NCI-H1694 (cell line): Measurements from ENCODE around the gene SPRYD3.
A peak's percentile ranks its signal among the peaks of the same experiment; 100 is the strongest.
"Not testable (repeated sequence)": the region's sequence is repeated elsewhere in the genome, so short reads cannot be mapped to it uniquely, and the experiment has no call there.

ENCODE experiments used
- DNase-seq: peaks from one replicate; lab custom pipeline; 2025; lab: John Stamatoyannopoulos, UW

The SPRYD3 gene

DNA sequence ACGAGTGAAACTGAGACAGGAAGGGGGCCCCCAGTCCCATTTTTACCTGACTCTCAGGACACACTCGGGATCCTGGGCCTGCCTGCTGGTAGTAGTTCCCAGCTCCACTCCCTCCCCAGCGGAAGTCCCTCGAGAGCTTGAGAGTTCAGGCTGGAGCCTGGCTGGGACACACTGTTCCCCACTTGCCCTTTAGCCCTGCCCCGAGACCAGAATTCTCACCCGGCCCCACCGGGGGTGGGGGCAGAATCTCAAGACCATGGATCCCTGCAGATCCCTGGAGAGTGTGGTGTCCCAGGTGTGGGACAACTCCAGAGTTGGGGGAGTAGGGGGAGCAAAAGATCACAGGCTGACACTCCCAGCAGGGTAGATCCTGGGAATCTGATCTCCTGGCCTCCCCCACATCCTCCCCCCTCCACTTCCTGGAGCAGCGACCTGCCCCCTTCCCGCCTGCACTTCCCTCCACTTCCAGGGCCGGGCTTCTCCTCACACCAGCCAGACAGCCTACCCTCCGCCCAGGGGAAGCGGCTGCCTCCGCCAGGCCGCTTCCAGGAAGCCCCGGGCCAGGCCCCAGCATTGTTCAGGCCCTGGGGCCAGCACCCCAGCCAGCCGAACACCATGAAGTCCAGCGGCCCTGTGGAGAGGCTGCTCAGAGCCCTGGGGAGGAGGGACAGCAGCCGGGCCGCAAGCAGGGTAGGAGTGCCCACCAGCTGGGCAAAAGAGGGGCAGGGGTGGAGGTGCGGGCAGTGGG is 29.4 kb downstream of the SPRYD3 start, which contains the start of gene TNS2:
Gene TNS2, plus strand, starts transcription at position 495 of the 748 bp plus-strand sequence. Its CDS starts 121 bp downstream, at position 616.
- no peak for DNase-seq

DNA sequence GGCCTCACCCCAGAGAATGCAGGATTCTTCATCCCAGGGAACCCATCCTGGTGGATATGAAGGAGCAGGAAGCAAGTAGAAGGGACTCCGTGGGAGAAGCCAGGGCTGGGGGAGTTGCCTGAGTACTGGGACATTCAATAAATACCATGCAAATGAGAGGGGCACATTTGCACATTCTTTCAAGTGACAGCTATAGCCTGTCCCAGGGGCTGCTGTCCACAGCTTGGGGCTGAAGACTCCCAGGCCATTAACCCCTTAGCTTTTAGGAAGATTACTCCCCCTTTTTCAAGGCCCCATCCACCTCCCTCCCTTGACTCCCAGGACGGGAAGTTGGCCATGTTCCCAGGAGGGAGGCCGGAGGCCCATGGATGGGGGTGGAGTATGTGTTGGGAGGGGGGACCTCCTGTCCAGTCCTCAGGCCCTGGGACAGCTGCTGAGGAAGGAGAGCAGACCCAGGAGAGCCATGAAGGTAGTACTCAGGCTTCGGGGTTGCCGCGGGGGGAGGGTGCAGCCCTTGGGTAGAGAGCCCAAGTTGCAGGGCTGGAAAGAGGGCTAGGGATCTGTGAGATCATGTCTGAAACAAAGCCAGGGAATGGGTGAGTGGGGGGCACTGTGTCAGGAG is 30.3 kb downstream of the SPRYD3 start:
- DNase-seq: no peak

DNA sequence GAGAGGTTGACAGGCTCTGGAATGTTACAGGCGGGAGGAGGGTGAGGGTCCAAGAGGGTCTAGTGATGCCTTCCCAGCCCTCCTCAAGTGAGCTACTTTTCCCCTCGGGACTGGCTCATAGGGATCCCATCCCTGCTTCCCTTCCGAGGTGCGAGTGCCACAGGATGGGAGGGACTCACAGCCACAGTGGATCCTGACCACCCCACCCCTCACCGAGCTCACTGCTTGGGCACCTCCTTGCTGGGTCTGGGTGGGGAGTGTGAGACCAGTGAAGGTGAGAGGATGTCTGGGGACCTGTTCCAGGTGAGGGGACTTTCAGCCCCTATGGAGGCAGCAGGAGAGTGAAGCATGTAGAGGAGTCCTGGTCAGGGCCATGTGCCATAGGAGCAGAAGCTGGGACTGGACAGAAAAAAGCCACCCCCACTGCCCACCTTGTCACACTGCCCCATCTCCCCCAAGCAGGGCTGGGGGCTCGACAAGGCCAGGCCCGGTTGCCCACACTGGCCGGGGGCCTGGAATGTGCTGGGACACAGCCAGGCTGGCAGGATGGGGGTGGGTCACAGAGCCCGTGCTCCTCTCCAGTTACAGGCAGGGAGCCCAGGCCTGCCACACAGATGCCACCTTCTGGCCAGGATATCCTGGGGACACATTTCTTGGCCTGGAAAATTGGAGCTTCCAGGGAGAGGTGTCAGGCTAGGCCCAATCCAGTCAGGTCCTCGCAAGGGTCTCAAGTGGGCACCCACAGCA is 31.0 kb downstream of the SPRYD3 start:
- peak; percentile 32 for DNase-seq

DNA sequence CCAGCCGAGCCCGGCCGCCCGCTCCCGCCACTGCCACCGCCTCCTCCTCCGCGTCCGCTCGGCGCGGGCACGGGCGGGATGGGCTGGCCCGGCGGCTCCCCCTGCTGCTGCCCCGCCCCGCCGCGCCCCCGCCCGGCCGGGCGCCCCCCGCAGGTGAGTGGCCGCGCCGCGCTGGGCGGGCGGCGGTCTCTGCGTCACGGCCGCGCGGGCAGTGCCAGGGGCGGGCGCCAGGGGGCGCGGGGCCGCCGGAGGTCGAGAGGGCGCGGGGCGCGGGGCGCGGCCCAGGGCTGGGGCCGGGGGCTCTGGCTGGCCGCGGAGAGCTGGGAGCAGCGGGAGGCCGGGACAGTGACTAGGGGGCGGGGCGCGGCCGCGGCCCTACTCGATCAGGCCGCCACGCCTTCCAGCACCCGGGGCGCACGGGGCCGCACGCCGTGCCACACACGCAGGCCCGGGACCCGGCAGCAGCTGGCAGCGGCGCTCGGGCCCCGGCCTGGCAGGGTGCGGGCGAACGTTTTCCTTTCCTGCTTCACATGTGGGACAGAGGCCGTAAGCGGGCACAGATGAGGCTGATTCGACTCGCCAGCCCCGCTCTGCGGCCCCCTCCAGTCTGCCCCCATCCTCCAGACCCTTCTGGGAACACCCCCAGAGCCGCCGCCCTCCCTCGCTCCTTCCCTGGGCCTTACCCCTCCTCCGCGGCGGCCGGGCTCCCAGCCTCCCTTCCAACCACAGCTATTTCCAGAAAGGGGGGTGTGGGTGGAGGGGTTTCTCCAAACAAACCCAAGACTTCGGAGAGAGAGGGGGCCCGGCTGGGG is 31.8 kb downstream of the SPRYD3 start:
- DNase-seq: no peak

DNA sequence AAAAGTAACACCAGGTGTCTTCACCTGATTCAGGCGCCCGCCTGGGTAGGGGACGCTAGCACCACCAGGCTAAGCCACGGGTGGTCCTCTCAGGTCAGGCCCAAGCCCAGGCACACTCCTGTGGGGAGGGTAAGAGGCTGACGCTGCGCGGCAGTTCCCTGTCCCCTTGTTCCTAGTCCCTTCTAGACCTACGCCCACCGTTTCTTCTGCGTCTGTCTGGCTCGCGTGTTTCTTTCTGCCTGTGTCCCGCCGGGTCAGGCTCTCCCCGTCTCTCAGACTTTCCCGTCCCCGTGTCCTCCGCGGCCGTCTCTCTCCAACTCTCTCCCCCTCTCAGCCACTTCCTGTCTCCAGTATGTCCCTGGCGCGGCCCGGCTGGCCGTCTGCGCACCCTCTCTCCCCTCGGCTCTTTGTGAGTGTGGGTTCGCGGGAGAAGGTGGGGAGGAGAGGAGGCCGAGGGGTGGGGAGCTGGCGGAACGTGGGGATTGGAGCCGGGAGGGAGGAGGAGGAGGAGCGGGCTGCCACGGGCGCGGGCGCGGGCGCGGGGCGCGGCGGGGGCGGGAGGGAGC is 32.5 kb downstream of the SPRYD3 start:
- DNase-seq: peak; percentile 28

DNA sequence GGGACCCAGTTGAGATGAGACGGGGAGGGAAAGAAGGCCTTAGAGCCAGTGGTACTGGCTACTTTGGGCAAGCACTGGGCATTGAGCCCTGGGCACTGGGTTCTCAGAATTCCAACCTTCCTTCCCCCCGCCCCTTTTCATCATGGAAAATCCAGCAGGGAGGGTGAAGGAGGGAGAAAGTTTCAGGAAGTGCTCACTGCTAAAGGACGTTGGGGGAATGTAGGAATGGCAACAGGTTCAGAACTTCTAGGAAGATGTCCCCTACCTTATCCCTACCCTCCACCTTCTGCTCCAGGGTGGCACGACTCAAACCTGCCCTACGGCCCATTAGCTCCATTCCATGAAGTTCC is 33.5 kb downstream of the SPRYD3 start:
- no peak for DNase-seq

DNA sequence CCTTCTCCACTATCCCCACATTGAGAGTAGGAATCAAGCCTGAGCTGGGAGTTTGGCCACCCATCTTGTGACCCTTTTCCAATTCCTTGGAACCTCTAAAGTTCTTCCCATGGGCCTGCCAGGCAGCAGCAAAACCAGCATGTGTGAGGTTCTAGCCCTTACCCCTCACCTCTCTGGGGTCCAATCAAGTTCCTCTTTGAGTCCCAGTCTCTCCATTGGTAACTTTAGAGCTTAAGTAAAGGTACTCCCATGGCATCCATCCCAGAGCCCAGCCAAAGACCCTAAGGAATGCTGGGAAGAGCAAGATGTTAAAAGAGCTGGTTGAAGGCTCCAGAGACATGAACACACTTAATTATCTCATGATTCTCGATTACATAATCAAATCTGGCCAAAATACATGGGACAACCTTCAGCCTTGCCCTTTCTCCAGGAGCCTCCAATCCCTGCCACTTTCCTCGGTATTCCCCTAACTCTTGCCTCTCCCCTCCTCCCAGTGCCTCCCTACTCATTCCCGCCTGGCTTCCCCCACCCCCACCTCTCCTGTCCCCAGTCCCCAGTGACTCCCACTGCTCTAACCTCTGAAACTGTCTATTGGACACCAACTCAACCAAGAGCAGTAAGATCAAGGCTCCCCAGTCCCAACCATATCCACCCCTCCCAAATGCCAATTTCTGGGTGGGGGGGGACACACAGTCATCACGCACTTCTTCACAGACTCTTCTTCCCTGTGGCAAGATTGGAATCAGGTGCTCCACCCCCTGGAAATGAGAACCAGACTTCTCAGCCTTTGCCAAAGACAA is 34.1 kb downstream of the SPRYD3 start:
- no peak for DNase-seq

DNA sequence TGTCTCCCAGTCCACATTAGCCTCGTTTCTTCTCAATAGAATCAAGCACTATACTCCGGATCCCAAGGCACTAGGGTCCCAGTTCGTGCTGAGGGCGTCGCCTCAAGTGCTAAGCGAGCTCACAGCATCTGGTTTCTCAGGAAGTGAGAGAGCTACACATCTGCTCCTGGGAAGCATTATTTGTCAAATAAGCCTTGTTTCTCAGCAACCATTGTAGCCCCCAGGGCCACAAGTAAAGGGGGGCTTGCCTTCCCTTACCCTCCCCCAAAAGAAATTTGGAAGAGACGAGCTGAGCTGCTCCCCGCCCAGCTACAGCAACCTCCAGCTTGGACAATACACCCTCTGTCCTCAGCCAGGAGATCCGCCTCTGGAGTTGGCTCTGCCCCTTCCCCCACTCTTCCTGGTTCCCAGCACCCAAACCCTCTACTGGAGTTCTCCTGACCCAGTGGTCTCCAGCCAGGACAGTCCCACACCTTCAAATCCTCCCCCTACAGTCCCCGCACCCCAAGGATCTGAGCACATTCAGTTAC is 35.1 kb downstream of the SPRYD3 start:
- no peak for DNase-seq

DNA sequence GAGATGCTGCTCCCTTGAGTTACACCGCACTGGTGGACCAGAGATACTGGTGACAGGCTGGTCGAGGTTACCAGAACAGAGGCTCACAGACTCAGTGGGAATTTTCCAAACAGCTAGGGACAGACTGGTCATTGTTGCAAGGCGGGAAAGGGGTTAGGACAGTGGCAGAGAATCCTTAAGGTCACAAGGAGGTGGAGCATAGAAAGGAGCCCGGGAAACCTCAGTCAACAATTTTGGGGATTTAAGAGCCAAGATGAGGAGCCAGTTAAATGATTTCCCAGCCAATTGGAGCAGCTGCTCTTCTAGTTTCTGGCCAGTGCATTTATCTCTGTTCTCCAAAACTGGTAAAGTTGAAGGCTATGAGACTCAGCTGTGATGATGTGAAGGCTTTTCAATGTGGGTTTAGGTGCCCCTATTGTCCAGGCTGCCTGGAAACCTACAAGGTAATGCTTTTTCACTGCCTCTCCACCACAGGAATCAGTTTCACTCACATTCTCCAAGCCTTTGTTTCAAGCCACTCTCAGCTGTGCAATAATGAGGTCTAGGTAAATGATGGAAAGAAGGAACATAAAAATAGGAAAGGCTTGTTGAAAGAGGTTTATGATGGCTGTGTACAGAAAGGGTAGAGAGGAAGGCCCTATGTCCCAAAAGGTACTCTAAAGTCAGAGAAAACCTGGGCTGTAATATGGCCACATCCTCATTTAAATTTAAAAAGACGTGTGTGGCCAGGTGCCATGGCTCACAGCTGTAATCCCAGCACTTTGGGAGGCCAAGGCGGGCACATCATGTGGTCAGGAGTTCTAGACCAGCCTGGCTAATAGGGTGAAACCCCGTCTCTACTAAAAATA is 36.4 kb downstream of the SPRYD3 start:
- DNase-seq: no peak

DNA sequence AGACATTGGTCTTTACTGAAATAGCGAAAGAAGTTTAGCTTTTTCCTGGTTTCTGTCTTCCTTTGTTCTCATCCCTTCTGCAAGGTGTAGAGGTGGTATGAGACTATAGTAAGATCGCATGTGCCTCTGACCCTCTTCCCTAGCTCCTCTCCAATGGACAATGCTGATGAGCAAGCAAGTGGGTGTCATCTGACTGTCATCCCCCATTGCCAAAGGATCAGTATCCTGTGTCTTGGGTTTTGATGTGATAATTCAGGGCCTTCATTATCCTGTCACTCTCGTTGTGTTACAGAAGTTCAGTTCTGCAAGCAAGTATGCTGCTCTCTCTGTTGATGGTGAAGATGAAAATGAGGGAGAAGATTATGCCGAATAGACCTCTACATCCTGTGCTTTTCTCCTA is 39.3 kb downstream of the SPRYD3 start:
- DNase-seq: no peak

DNA sequence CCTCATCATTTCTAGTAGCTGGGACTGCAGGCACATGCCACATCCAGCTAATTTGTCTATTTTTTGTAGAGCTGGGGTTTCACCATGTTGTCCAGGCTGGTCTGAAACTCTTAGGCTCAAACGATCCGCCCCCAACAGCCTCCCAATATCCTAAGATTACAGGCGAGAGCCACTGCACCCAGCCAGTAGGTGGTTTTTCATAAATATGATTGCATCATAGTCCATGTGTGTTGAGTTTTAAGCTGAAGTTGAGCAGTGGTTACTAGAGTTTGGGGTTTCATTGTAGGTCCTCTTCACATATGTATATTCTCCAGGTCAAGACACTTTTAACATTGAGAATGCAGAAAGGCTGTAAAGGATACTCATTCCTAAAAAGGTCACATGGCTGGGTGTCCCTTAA is 42.4 kb downstream of the SPRYD3 start:
- no peak for DNase-seq

DNA sequence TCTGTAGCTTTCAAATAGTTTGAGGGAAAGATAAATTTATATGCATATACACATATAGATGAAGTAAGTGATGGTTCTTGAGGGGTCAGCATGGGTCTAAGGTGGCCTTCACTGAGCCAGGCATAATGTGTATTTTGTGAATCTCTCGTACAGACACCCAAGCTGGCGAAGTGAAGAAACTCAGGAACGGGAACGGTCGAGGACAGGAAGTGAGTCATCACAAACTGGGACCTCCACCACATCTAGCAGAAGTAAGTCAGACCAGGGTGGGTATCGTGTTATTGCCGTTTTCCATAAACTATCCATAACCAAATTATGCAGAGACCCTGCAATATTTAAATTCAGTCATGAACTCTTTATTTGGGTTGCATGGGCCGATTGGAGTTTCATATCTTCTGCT is 44.7 kb downstream of the SPRYD3 start:
- no peak for DNase-seq

DNA sequence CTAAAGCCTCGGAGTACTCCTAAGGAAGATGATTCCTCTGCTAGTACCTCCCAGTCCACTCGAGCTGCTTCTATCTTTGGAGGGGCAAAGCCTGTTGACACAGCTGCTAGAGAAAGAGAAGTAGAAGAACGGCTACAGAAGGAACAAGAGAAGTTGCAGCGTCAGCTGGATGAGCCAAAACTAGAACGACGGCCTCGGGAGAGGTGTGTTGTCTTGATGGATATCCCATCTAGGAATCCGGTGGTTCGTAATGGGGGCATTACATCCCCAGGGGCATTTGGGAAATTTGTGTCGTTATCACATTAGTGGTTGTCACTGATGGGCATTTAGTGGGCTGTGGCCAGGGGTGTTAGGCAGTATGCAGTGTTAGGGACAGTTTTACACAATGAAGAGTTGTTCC is 45.4 kb downstream of the SPRYD3 start:
- DNase-seq: not testable (repeated sequence)

DNA sequence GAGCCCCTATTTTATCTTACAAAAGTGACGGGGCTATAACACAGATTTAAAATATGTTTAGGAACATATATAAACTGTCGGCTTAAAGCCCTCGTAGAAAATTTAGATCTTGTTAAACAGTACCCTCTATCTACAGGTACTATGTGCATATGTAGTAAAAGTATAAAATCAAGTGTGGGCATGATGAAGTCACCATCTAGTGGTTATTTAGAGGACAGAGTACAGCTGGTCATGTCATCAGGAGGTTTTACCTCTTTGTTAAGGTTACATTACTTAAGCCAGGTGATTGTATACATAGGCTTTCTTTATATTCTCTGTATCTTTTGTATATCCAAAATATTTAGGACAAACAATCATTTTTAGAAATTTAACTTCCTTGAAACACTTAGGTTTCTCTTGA is 47.6 kb downstream of the SPRYD3 start:
- DNase-seq: no peak

DNA sequence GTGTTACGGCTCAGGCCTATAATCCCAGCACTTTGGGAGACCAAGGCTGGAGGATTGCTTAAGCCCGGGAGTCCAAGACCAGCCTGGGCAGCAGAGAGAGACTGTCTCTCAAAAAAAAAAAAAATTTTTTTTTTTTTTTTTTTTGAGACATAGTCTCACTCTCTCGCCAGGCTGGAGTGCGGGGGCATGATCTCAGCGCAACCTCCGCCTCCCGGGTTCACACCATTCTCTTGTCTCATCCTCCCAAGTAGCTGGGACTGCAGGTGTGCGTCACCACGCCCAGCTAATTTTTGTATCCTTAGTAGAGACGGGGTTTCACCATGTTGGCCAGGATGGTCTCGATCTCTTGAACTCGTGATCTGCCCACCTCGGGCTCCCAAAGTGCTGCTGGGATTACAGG is 52.2 kb downstream of the SPRYD3 start:
- not testable (repeated sequence) for DNase-seq

DNA sequence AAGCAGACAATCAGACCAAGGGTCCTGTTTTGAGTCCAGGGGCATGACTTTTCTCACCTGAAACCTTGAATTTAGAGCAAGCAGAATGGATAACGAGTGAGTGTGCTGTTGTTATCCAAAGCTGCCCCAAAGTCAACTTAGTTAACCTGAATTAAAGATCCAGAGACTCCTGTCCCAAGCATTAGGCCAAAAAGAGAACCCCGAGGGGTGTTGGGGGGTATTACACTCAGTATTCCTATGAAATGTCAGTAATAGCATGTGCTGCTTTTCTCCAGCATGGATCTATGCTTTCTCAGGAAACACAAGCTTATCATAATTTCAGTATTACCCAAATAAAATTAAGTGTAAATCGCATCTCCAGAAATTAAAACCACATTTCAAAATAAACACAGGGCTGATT is 53.9 kb downstream of the SPRYD3 start:
- DNase-seq: no peak

DNA sequence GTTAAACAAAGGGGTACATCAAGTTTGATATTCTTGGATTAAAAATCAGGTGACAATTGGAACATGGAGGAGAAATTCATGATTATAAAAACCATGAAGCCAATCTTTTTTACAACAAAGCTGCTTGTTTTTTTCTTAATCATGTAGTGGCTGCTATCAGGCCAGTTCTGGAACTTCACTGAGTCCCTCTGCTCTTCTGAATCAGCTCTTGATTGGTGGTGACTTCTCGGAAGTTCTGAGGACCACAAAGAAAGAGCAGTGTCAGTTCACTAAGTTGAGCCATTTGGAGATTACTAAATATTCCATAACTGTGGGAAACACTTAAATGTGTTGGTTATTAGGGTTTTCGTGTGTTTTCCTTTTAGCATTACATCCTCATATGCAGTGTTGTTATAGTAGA is 64.5 kb downstream of the SPRYD3 start:
- no peak for DNase-seq
